Activated CD8-positive, alpha-beta memory T cell treated with anti-CD3 and anti-CD28 coated beads for 36 hours (primary cell): ENCODE measurements around the gene RHOU. TPM values are rescaled to one million over a fixed set of nuclear protein-coding genes. Genes with fewer than 3 reads are reported as not detected.

Source experiments
- total RNA-seq, 2 experiments: library from RNA; stranded (reverse); gene quantifications; one replicate each; pipeline ENCODE4 v1.2.3, GENCODE V29; 2021

The RHOU gene
- total RNA-seq, 2 experiments from 2014 or later: 0.19 TPM

Other genes starting within 250 kb of the RHOU start
- gene RNF187, start 248.1 kb upstream of the RHOU start, total RNA-seq: 100 to 1,000 TPM; 135 to 143 TPM